H54 (cell line): ENCODE results near the gene SRRM2.
A peak's percentile ranks its signal among the peaks of the same experiment; 100 is the strongest.

Source experiments
- DNase-seq: peaks from one replicate; pipeline ENCODE4 v3.0.0; 2011; ENCODE audit warnings: low spot score, mixed read lengths; ENCODE audit not compliant: insufficient read length
- FAIRE-seq: peaks from 3 replicates; lab custom pipeline; 2011; peaks lifted over from hg19 to GRCh38; lab: Jason Lieb, UNC
- POLR2A ChIP-seq: IDR thresholded peaks from 2 replicates; pipeline ENCODE4 v1.6.1; 2011; ENCODE audit warnings: low read depth, mild to moderate bottlenecking, low read length

SRRM2 gene

GRCh38 chr16:2752035-2752849 lies at the start of gene SRRM2:
TSS of gene SRRM2 (plus strand) at chr16:2752638. CDS start at chr16:2756365, 3,727 bp downstream.
- no peak for FAIRE-seq
- DNase-seq: peak; percentile 93
- peak; percentile 53 for TF ChIP-seq POLR2A

DNA sequence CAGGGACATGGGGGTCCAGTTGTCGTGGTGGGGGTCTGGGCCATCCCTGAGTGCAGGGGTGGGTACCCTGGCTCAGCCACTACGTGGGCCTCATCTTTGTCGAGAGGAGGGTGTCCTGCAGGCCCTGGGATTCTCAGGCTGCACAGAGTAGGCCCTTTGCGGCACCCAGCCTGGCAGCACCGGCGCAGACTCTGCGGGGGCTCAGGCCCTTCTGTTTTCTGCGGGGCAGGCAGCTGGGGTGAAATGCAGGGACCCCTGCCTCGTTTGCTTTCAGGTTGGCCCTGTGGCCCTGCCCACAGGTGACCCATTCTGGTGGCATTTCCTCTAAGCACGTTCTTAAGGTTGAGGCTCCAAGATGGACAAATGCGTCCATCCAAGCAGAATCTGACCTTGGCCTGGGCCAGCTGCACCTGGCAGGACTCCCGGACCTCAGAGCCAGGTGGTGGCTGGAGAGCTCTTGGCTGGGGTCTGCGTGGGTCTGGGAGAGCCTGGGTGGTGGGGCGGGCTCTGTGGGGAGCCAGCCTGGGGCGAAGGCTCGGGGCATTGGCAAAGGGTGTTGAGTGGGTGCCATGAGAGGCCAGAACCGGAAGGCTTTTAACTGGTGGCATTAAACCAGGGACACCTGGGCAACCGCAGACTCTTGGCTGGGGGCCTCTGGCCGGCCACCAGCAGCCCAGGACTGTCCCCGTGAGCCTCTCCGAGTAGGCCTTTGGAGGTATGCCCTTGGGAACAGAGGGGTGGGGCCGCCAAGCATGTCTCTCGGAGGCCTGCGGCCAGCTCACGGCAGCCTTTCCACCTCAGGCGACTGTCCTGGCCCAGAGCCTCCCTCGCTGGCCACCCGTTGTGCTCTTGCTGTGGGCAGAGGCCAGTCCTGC lies 49.3 kb upstream of the SRRM2 start:
- no peak for TF ChIP-seq POLR2A
- FAIRE-seq: no peak
- no peak for DNase-seq

DNA sequence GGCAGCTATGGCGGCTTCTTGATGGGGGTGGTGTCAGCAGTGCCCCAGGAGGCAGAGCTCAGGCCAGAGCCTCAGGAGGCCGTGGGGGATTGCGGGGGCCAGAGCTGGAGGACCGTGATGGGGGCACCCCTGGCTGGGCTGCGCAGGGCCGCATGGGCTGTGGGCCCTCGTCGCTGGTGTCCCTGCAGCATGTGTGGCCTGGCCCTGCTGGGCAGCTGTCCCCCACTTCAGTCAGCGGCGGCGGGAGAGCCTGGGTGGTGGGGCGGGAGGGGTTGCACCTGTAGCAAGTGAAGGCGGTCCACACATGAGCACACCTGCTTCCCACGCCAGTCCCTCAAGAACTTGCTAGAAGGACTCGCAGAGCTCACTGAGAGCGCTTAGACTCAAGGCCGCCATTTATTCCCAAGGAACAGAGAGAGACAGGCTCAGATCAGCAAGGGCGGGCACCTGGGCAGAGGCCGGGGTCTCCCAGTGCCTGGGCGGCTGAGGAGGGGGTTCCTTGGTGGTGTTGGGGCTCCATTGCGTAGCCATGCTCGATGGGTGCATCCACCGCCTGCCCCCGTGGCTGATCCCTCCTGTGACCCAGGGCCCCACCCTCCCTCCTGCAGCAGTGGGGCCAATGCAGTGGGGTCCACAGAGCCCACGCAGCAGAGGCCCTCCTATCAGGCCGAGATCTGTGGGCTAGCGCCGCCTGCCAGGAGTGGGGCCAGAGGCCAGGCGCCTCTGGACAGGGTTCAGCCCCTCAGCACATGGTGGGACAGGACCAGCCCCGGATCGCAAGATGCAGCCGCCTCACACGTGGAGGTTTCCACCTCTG lies 48.1 kb upstream of the SRRM2 start:
- DNase-seq (no peak), FAIRE-seq (no peak)
- no peak for TF ChIP-seq POLR2A

- no peak for FAIRE-seq
- no peak for DNase-seq
- TF ChIP-seq POLR2A: no peak
These were observed 47.5 kb upstream of the SRRM2 start for GRCh38 chr16:2704983-2705275.

DNA sequence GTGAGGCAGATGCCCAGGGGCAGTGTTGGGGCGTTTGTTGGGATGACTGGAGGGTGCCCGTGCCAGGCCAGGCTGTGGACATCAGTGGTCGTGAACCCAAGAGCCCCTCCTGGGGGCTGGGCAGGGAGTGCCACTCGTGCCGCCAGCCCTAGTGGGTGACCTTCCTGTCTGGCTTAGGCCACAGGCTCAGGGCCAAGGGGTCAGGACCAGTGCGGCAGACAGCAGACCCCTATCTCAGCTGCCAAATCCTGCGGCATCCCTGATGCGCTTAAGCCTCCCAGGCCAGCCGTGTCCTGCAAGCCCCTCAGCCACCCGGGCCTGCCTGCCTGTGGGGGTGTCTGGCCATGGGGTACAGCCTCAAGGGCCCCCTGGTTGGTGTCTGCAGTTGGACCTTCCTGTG lies 47.1 kb upstream of the SRRM2 start:
- DNase-seq (no peak), FAIRE-seq (no peak)
- TF ChIP-seq POLR2A: no peak

DNA sequence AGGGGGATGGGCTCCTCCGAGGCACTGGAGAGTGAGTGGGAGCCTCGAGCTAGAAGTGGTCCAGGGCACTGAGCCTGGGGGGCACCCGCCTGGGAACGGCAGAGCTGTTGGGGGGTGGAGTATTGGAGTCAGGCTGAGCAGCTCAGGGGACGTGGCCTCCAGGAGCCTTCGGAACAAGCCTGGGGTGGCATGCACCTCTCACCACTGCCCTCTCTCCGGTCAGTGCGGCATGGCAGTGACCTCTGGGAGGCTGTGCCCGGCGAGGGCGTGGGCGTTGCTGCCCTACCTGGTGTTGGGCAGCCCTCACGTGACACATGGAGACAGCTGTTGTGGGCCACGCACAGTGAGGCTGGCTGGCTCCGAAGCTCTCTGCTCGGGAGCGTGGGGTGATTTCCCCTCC lies 46.4 kb upstream of the SRRM2 start:
- TF ChIP-seq POLR2A: no peak
- no peak for DNase-seq
- FAIRE-seq: no peak

- no peak for DNase-seq
- no peak for TF ChIP-seq POLR2A
- no peak for FAIRE-seq
These were observed 45.7 kb upstream of the SRRM2 start for GRCh38 chr16:2706611-2707311.

GRCh38 chr16:2707368-2708289 lies 44.8 kb upstream of the SRRM2 start:
- no peak for DNase-seq
- FAIRE-seq: no peak

DNA sequence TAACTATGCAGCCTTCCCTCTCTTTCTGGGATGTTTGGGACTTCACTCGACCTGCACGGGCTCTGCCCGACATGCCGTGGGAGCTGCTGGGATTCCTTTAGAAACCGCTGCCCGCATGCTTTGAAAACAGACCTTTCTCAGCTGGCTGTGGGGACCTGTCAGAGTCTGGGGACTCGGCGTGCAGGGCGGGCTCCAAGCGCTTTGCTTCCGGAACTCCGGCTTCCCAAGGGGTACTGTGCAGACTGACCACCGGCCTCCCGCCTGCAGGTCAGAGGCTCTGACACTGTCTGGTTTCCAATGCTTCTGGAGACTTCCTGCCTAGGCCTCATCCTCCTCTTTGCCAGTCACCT lies 44.2 kb upstream of the SRRM2 start:
- DNase-seq: no peak
- no peak for FAIRE-seq
- TF ChIP-seq POLR2A: no peak

More at GRCh38 chr16:2707368-2708289, 44.8 kb upstream of the SRRM2 start:
- no peak for TF ChIP-seq POLR2A

DNA sequence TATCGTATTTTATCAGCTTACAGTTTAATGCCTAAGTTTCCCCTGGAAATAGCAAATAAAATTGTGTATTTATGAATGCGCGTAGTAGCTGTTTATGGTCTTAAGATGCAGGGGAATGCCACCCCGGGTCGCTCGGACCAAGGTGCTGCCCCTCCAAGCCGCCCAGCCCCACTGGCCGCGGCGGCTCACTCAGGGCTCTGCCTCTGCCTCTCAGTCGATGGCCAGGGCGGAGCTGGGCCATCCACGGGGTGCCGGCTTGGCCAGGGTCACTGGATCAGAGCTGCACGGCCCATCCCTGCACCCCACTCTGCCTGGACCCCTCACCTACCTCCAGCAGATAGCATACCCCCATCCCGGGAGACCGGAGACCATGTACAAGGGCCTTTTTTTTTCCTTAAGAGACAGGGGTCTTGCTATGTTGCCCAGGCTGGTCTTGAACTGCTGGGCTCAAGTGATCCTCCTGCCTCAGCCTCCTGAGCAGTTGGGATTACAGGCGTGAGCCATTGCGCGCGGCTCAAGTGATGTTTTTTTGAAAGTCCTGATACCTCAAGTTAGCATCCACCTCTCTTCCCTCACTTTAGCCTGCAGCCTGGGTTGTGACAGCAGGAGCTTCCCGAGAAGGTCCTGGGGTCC lies 43.4 kb upstream of the SRRM2 start:
- TF ChIP-seq POLR2A: no peak
- no peak for DNase-seq
- FAIRE-seq: no peak

DNA sequence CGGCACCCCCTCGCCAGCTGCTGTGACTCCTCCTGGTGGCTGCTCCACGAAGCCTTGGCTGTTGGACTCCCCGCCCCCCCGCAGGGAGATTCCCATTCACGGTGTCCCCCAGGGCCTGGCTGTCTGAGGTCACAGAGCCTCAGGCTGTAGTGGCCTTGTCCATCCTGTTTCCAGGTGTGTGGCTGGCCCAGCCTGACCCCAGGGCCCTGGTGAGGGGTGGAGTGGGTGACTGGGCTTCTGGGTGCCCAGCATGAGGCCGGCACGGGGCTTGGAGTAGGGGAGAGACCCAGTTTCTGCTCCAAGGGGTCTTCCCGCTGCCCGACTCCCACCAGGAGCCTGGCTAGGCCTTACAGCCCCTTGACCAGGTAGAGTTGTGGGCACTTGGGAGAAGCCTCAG lies 42.9 kb upstream of the SRRM2 start:
- no peak for DNase-seq
- FAIRE-seq: no peak
- no peak for TF ChIP-seq POLR2A
